Stomach smooth muscle (tissue), 2 donors: ENCODE measurements around the gene THRB.
A peak's percentile ranks its signal among the peaks of the same experiment; 100 is the strongest.

ENCODE experiments used
- H3K27ac ChIP-seq: one replicate; pipeline ENCODE4 v1.7.0; 2013; ENCODE audit warnings: mild to moderate bottlenecking, low read length, inconsistent platforms
- H3K27me3 ChIP-seq, 2 donors: one replicate each; pipeline ENCODE4 v1.7.0; 2013; ENCODE audit warnings: low read length in 2 of 2; ENCODE audit not compliant: insufficient read depth in 2 of 2, control insufficient read depth in 1 of 2
- H3K36me3 ChIP-seq, 2 donors: one replicate each; pipeline ENCODE4 v1.7.0; 2013; ENCODE audit warnings: low read length in 2 of 2; ENCODE audit not compliant: control insufficient read depth in 2 of 2, insufficient read depth in 2 of 2
- H3K4me1 ChIP-seq: one replicate; pipeline ENCODE4 v1.7.0; 2013; ENCODE audit warnings: low read length; ENCODE audit not compliant: control insufficient read depth, insufficient read depth
- H3K4me3 ChIP-seq, 2 donors: one replicate each; pipeline ENCODE4 v1.7.0; 2013; ENCODE audit warnings: low read length in 2 of 2
- H3K9ac ChIP-seq, 2 donors: one replicate each; pipeline ENCODE4 v1.7.0; 2013; ENCODE audit warnings: low read length in 2 of 2, mild to moderate bottlenecking in 1 of 2
- H3K9me3 ChIP-seq, 2 donors: one replicate each; pipeline ENCODE4 v1.7.0; 2013; ENCODE audit warnings: low read length in 2 of 2; ENCODE audit not compliant: control insufficient read depth in 2 of 2
- donor health status: healthy.
- donor health status: Pancreatic carcinoma.

The THRB gene

DNA sequence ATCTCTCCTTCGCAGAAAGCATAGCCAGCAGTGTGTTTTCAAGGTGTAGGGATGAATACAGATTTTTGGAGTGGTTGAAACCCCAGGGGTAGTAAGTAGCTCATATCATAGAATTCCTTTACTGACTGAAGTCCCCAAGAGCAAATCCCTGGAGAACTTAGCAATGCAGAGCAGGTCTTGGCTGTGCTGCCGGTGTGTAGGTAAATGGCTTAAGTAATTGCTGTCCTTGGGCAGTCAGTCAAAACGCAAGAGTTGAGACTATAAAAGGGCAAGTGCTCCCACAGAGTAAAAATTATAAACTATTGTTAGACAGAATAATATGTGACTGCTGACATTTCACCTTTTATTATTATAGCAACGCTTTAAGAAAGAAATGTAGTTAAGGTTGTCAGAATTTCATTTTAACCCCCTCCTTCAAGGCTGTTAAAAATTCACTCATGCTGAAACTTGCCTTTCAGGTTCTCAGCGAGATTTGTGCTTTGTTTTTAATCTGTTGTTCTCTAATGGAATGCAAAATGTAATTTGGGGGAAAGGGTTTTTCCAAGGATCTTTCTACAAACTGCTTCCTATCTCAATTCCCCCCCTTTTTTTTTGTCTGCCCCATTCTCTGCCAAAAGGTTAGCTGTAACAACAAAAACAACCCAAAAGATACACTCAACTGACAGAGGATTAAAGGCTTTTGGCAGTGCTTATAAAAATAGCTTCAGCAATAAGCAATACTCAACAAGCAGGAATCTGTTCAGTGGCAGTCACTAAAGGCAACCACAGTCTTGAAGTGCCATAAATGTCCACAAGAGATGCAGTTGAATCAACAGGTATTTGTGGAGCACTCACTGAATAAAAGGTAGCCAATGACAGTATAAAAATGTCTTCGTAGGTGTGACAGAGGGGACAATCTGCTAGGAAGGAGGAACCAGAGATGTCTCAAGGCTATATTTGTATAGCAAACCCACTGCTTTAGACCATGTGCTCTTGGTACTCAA lies 105.3 kb downstream of the THRB start:
- Histone ChIP-seq H3K27ac (peak overlapping the region; percentile 18), H3K27me3 (no peaks in the 10 kb centered on the region), H3K4me3 (no peak overlapping the region), H3K36me3 (no peaks in the 10 kb centered on the region), H3K4me1 (peaks cover 28% of the 10 kb centered on the region), H3K9ac (peak overlapping the region in 1 of 2 donors; percentile 0), H3K9me3 (no peaks in the 10 kb centered on the region)

DNA sequence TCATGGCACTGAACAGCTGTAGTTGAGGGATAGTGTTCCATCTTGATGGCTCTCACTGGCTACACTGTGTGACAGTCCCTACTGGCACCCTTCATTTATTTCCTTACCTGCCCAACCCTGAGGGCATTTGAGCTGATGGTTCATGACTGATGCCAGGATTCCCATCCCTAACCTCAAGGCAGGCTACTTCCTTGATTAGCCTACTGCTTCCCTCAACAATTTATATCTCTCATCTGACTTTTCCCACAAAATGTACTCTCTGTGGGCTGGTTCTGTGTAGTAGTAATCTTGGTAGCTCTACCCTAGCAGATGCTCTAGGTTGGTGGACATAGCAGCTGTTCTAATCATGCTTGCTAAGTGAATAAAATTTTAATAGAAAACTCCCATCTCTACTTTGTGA lies 106.0 kb downstream of the THRB start:
- Histone ChIP-seq H3K9me3 (no peaks in the 10 kb centered on the region), H3K4me3 (no peak overlapping the region), H3K36me3 (no peaks in the 10 kb centered on the region), H3K9ac (no peak overlapping the region), H3K27me3 (no peaks in the 10 kb centered on the region), H3K27ac (no peak overlapping the region), H3K4me1 (peaks cover 28% of the 10 kb centered on the region)

DNA sequence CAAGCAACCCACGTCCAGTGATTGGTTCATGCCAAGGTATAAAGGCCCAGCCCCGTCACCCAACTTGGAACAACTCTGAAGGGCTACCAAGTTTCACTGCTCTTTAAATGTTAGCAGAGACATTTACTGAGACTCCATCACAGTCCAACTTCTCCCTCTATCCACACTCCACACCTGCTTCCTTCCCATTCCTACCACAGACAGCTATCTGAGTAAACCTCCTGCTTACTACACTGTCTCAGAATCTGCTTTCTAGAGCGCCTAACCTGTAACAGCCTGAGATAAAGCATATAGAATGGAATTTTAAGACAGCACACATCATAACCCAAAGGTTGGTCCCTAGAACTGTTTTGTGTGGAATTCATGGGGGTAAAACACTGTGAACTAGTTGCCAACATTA lies 106.5 kb downstream of the THRB start:
- no peak overlapping the region for H3K27ac ChIP-seq
- no peak overlapping the region for H3K9ac ChIP-seq
- peak overlapping the region in 1 of 2 donors; percentile 5 for H3K4me3 ChIP-seq
- no peaks in the 10 kb centered on the region for H3K36me3 ChIP-seq
- peaks cover 28% of the 10 kb centered on the region for H3K4me1 ChIP-seq
- no peaks in the 10 kb centered on the region for H3K9me3 ChIP-seq
- H3K27me3 ChIP-seq, result no peaks in the 10 kb centered on the region

DNA sequence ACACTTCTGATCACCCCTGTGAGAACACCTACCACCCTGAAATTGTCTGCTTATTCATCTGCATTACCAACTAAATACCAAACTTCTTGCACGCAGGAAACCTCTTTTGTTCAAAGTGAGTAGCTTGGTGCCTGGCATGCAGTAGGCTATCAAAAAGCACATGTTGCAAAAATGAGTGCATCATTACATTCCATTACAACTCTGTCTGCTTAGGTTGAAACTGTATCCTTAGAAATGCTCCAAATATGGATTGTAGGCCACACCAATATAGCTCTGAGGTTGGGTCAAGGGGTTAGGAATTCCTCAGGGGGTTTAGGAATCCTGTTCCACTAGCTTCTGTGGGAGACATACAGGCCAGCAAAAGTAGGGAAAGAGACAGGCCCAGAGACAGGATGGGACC lies 107.2 kb downstream of the THRB start:
- peaks cover 28% of the 10 kb centered on the region for H3K4me1 ChIP-seq
- no peak overlapping the region for H3K9ac ChIP-seq
- no peaks in the 10 kb centered on the region for H3K9me3 ChIP-seq
- H3K4me3 ChIP-seq, result no peak overlapping the region
- H3K36me3 ChIP-seq, result no peaks in the 10 kb centered on the region
- H3K27me3 ChIP-seq, result no peaks in the 10 kb centered on the region
- H3K27ac ChIP-seq, result no peak overlapping the region

DNA sequence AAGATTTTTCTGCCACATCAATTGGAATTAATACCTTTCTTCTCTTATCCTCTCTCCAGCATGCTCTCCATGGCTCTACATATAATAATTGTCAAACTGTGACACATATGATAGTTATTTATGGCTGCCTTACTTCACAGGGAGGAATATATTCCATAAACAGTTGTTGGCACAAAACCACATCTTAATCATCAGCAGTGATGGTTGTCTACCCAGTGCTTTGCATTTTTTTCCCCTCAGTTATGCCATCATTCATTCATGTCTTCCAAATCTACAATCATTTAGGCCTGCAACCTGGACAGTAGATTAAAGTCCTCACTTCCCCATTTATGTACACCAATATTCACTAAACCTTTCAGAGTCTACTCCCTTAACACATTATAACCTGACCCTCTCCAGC lies 107.7 kb downstream of the THRB start:
- Histone ChIP-seq H3K27me3 (no peaks in the 10 kb centered on the region), H3K4me3 (no peak overlapping the region), H3K4me1 (peaks cover 28% of the 10 kb centered on the region), H3K36me3 (no peaks in the 10 kb centered on the region), H3K9me3 (no peaks in the 10 kb centered on the region), H3K27ac (no peak overlapping the region), H3K9ac (no peak overlapping the region)

DNA sequence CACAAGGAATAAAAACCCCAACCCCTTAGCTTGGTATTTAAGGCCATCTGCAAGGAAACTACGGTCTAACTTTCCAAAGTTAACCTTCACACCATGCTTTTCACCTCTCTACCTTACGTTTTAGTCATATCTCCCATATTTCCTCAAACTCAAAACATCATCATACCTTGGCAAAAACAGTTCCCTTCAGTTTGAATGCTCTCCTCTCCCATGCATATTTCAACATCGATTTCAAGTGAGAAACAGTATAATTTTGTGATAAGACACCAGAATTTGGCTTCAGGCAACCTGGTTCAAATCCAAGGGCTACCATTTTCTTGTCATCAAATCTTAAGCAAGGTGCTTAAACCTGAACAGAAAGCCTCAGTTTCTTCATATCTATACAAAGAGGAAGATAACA lies 108.2 kb downstream of the THRB start:
- H3K27me3 ChIP-seq, result no peaks in the 10 kb centered on the region
- no peaks in the 10 kb centered on the region for H3K36me3 ChIP-seq
- no peak overlapping the region for H3K9ac ChIP-seq
- H3K9me3 ChIP-seq, result no peaks in the 10 kb centered on the region
- H3K4me1 ChIP-seq, result peaks cover 28% of the 10 kb centered on the region
- no peak overlapping the region for H3K4me3 ChIP-seq
- H3K27ac ChIP-seq, result no peak overlapping the region

DNA sequence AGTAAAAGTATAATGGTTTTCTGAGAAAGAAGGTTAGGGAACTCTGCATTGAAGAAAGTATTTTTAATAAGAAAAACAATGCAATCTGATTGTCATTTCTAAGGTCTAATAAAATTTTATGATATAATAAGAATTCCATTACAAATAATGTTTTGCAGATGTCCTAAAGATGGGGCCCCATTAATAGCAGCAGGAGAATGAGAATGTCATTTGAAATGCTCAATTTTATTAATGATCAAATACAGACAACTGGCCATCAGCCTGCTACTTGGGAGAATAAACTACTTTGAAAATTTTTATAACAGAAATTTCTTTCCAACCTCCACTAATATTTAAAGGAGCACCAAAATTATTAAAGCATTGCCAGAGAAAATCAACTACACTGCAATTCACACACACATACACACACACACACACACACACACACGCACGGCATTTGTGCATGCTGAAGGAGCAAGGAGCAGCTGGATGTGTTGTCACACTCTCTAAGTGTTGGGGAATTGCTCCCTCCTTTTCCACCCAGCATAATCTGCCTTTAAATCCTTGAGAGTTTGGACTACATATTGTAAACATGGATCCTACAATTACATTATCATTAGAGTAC lies 109.5 kb downstream of the THRB start:
- H3K9me3 ChIP-seq, result no peaks in the 10 kb centered on the region
- no peaks in the 10 kb centered on the region for H3K27me3 ChIP-seq
- H3K4me1 ChIP-seq, result peaks cover 24% of the 10 kb centered on the region
- H3K27ac ChIP-seq, result no peak overlapping the region
- H3K4me3 ChIP-seq, result no peak overlapping the region
- H3K36me3 ChIP-seq, result no peaks in the 10 kb centered on the region
- H3K9ac ChIP-seq, result no peak overlapping the region

DNA sequence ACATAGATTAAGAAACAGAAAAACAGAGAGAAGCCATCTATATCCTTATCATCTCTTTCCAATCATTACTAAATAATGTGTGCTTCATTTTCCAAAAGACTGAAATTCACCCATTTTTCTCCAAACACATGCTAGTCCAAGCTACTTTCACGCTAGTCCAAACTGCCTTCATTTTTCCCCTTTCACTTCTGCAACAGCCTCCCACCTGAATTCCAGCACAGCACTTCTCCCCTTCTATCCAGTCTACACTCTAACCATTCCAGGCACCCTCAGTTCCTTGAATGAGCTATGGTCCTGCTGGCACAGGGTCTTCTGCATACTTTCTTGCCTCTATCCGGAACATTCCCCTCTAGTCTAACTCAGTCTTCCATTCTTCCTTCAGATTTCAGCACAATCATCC lies 112.0 kb downstream of the THRB start:
- Histone ChIP-seq H3K36me3 (no peaks in the 10 kb centered on the region), H3K9me3 (no peaks in the 10 kb centered on the region), H3K27me3 (no peaks in the 10 kb centered on the region), H3K4me3 (no peak overlapping the region), H3K27ac (no peak overlapping the region), H3K4me1 (peaks cover 3% of the 10 kb centered on the region), H3K9ac (no peak overlapping the region)

DNA sequence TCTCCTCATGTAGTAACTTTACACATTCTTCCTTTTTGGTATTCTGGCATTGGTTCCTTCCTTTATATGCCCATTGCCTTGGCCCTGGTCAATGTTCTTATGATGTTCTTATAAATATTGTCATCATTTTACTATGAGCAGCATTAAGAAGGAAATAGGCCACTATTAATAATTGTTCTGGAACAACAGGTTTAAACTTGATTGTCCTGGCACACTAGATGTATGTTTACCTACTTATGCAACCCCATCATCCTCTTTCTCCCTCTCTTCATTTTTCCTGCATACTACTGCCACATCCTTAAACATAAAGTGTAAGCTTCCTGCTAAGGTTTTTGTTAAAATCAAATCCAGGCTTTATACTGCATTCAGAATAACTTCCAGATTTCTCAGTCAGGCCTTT lies 114.7 kb downstream of the THRB start:
- Histone ChIP-seq H3K4me1 (peaks cover 6% of the 10 kb centered on the region), H3K27ac (no peak overlapping the region), H3K9me3 (no peaks in the 10 kb centered on the region), H3K4me3 (no peak overlapping the region), H3K9ac (no peak overlapping the region), H3K27me3 (no peaks in the 10 kb centered on the region), H3K36me3 (no peaks in the 10 kb centered on the region)

DNA sequence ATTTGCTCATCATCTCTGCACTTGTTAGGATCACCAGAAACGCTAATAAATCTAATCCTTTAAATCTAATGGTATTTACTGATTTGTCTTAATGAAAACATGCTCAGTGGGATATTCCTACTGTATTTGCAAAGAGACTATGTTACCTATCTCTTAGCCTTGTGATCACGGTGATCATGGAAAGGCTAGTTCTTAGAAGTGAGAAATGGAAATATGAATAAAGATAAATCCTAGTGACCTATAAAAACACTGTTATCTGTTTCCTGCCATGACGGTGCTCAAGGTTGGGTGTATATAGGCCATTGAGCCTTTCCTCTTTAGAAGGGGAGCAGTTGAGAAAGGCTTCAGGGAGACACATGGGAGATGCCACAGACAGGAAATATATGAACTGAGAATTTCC lies 116.3 kb downstream of the THRB start:
- peaks cover 7% of the 10 kb centered on the region for H3K4me1 ChIP-seq
- no peaks in the 10 kb centered on the region for H3K9me3 ChIP-seq
- no peak overlapping the region for H3K9ac ChIP-seq
- no peaks in the 10 kb centered on the region for H3K36me3 ChIP-seq
- no peak overlapping the region for H3K27ac ChIP-seq
- no peaks in the 10 kb centered on the region for H3K27me3 ChIP-seq
- no peak overlapping the region for H3K4me3 ChIP-seq
